Body of pancreas (tissue), 4 donors: ENCODE data around the gene PIMREG.

Source experiments
- POLR2A ChIP-seq, 3 donors: fragments of 450-650 bp; IDR thresholded peaks; one replicate each; pipeline ENCODE4 v1.6.1; 2016; ENCODE audit warnings: antibody characterized with exemption in 3 of 3, mild to moderate bottlenecking in 2 of 3
- TF ChIP-seq, protein P1 (sequence below), 7 experiments: fragments of 450-650 bp in 4 of 7; fragments of 200-600 bp in 3 of 7; sonication (generic) in 3 of 7; IDR thresholded peaks; one replicate each; pipeline ENCODE4 v1.5.1; 2016 to 2019; ENCODE audit warnings: antibody characterized with exemption in 7 of 7

GRCh38 chr17:6435968-6436367, 8.3 kb upstream of the PIMREG start:
- TF ChIP-seq, protein P1, sequence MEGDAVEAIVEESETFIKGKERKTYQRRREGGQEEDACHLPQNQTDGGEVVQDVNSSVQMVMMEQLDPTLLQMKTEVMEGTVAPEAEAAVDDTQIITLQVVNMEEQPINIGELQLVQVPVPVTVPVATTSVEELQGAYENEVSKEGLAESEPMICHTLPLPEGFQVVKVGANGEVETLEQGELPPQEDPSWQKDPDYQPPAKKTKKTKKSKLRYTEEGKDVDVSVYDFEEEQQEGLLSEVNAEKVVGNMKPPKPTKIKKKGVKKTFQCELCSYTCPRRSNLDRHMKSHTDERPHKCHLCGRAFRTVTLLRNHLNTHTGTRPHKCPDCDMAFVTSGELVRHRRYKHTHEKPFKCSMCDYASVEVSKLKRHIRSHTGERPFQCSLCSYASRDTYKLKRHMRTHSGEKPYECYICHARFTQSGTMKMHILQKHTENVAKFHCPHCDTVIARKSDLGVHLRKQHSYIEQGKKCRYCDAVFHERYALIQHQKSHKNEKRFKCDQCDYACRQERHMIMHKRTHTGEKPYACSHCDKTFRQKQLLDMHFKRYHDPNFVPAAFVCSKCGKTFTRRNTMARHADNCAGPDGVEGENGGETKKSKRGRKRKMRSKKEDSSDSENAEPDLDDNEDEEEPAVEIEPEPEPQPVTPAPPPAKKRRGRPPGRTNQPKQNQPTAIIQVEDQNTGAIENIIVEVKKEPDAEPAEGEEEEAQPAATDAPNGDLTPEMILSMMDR (IDR thresholded peaks at IDR 0.05): peak; percentile 63 to 80 (median 69)
- no peak for TF ChIP-seq POLR2A (IDR thresholded peaks at IDR 0.05)
